ENCODE measurements around the gene ANKRD45. TPM values are rescaled to one million over a fixed set of nuclear protein-coding genes. Genes with fewer than 3 reads are reported as not detected.

The ANKRD45 gene
- total RNA-seq, 3 donors from 2014 or later (not counting 1 experiment from before 2014, with no cell fraction given), result not detected

GRCh38 chr1:173714759-173715537 lies 45.3 kb upstream of the ANKRD45 start, which contains the start of gene KLHL20:
TSS of gene KLHL20 (plus strand) at chr1:173714981. CDS start at chr1:173716044, 1,063 bp downstream.
- under 1% methylated on average over 43 of the region's 43 CpGs for WGBS (ENCODE audit: insufficient coverage)
- peak; percentile 68 to 93 for DNase-seq
- Mint-ChIP-seq H3K4me3 (peak within 1 kb of the TSS; percentile 96), H3K4me1 (peaks cover 24 to 26% of the 10 kb centered on the region in 2 donors), H3K27me3 (ENCODE audit: low read depth in 2 of 2) (peaks cover 14 to 35% of the 10 kb centered on the region in 2 donors), H3K27ac (peak within 1 kb of the TSS; percentile 95 to 96), H3K9me3 (no peaks in the 10 kb centered on the region), H3K36me3 (no peaks in the 10 kb centered on the region)
- Histone ChIP-seq H3K4me1 (ENCODE audit: control insufficient read depth, insufficient read depth, low read length) (no peaks in the 10 kb centered on the region), H3K27ac (ENCODE audit: low read length) (peak within 1 kb of the TSS; percentile 94), H3K27me3 (ENCODE audit: control insufficient read depth, insufficient read depth, low read length) (peaks cover 3% of the 10 kb centered on the region), H3K9me3 (ENCODE audit: control insufficient read depth, insufficient read depth, low read length) (no peaks in the 10 kb centered on the region), H3K36me3 (ENCODE audit: control insufficient read depth, insufficient read depth, low read length) (peaks cover 3% of the 10 kb centered on the region), H3K4me3 (ENCODE audit: low read length) (peak within 1 kb of the TSS; percentile 99)
- peak; percentile 92 to 97 (median 95) for ATAC-seq
- TF ChIP-seq CTCF (IDR thresholded peaks at IDR 0.05), result no peak
- intact Hi-C loops (cut with micrococcal nuclease), result loop anchor here (5.0 to 10.0 kb wide), 3 partner anchors 110 to 280 kb away; partner anchors contain the start of genes CENPL and DARS2

- Histone ChIP-seq H3K4me3 (ENCODE audit: low read length) (peak overlapping the region; percentile 99), H3K4me1 (ENCODE audit: control insufficient read depth, insufficient read depth, low read length) (no peaks in the 10 kb centered on the region), H3K9me3 (ENCODE audit: control insufficient read depth, insufficient read depth, low read length) (no peaks in the 10 kb centered on the region), H3K27ac (ENCODE audit: low read length) (peak overlapping the region; percentile 94), H3K36me3 (ENCODE audit: control insufficient read depth, insufficient read depth, low read length) (peaks cover 3% of the 10 kb centered on the region), H3K27me3 (ENCODE audit: control insufficient read depth, insufficient read depth, low read length) (peaks cover 5% of the 10 kb centered on the region)
- TF ChIP-seq CTCF (IDR thresholded peaks at IDR 0.05), result no peak
- 60% methylated on average over 3 of the region's 3 CpGs for WGBS (ENCODE audit: insufficient coverage)
- Mint-ChIP-seq H3K4me1 (peaks cover 24 to 25% of the 10 kb centered on the region in 2 donors), H3K4me3 (peak overlapping the region; percentile 96), H3K27me3 (ENCODE audit: low read depth in 2 of 2) (peaks cover 16 to 38% of the 10 kb centered on the region in 2 donors), H3K9me3 (no peaks in the 10 kb centered on the region), H3K36me3 (no peaks in the 10 kb centered on the region), H3K27ac (peak overlapping the region; percentile 95 to 96)
- intact Hi-C loops (cut with micrococcal nuclease), result loop anchor here (5.0 to 10.0 kb wide), 3 partner anchors 110 to 280 kb away; partner anchors contain the start of genes CENPL and DARS2
- ATAC-seq, result no peak
- no peak for DNase-seq
Observed at GRCh38 chr1:173714441-173714758, 44.7 kb upstream of the ANKRD45 start.

- no peaks in the 10 kb centered on the region for H3K9me3 Mint-ChIP-seq
- no peaks in the 10 kb centered on the region for H3K4me1 Mint-ChIP-seq
- no peaks in the 10 kb centered on the region for H3K36me3 Mint-ChIP-seq
- intact Hi-C loops (cut with micrococcal nuclease), result no loop called here
- H3K27ac Mint-ChIP-seq, result no peak overlapping the region
- Histone ChIP-seq H3K9me3 (ENCODE audit: control insufficient read depth, insufficient read depth, low read length) (no peaks in the 10 kb centered on the region), H3K27ac (ENCODE audit: low read length) (no peak overlapping the region), H3K4me1 (ENCODE audit: control insufficient read depth, insufficient read depth, low read length) (no peaks in the 10 kb centered on the region), H3K36me3 (ENCODE audit: control insufficient read depth, insufficient read depth, low read length) (no peaks in the 10 kb centered on the region), H3K4me3 (ENCODE audit: low read length) (no peak overlapping the region), H3K27me3 (ENCODE audit: control insufficient read depth, insufficient read depth, low read length) (peaks cover 7% of the 10 kb centered on the region)
- ATAC-seq, result no peak
- H3K4me3 Mint-ChIP-seq, result no peak overlapping the region
- peaks cover 25 to 62% of the 10 kb centered on the region in 2 donors for H3K27me3 Mint-ChIP-seq (ENCODE audit: low read depth in 2 of 2)
- 51% methylated on average over 2 of the region's 2 CpGs for WGBS (ENCODE audit: insufficient coverage)
- no peak for DNase-seq
- no peak for TF ChIP-seq CTCF (IDR thresholded peaks at IDR 0.05)
Observed at GRCh38 chr1:173708787-173709186, 39.1 kb upstream of the ANKRD45 start.

Measured in natural killer cell (primary cell).